ENCODE data around the gene LIPT1.
"Not testable (repeated sequence)": the region's sequence is repeated elsewhere in the genome, so short reads cannot be mapped to it uniquely, and the experiment has no call there.

LIPT1 gene

DNA sequence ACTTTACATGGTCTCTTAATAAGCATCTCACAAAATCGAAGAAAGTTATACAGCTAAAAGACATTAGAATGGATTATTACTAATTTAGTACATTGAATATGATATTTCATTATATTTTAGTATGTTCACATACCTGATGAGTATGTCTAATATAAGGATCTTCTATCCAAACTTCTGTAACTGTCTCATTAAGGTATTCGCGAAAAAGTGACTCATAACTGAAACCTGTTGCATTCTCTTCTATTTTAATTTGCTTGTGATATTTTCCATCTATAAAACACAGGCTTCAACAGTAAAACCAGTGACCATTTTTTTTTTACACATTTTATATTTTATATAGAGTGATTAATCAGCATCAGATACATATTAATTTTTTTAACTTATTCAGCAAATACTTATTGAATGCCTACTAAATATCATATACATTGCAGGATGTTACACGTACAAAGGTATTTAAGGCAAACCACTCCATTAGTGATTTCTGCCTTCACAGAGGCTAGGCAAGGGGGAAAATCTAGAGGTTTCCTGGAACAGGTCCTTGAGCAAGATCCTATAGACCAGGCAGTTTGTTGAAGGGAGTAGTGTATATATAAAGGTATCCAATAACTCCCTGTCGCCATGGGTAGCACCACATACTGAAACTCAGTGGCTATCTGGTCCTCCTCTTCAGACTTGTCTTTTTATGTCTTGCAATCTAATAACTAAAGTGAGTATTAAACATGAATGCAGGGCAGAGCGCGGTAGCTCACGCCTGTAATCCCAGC, 16.8 kb downstream of the LIPT1 start:
- in situ Hi-C loops (cut with HindIII; ENCODE audit: low sequenced_read_pairs), result no loop called here

DNA sequence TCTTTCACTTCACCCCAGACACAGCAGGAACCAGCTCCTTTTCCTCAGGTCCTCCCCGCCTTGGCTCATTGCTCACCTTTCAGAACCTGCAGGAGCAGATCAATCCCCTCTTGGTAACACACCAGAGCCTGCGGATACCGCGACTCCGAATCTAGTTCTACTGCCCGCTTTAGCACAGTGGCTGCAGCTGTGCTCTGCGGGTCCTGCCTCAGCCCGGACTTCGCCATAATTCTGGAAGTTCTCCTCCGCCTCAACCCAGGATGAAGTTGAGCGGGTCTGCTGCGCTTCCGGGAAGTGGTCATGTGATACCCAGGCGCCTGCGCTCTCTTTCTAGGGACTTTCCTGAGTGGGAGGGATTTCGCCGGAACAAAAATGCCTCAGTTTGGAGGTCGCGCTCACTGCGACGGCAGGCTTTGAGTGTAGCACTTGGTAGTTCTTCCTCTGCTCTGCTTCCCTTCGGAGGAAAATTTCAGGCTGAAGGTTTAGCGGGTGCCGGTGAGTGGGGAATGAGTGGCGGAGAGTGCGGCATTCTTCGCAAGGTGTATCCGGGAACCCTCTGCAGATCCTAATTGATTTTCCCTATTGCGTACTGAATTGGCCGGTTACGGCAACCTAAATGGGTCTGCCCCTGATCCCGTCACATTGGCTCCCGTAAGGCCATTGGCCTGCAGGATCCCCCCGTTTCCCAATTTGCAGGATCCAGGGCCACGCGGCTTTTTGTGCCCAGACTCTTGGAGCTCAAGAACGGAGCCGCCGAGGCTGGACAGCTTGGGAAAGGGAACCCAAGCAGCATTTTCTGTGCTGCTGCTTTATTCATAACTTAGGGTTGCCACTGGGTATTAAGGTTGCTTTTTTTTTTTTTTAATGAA, 26.2 kb downstream of the LIPT1 start, which contains the start of the genes MITD1 and MRPL30:
MITD1 (minus strand) TSS at position 304 of the 869 bp plus-strand sequence; CDS start at position 227, 77 bp downstream.
MRPL30 (plus strand) TSS at position 430 of the 869 bp plus-strand sequence. CDS start 5,020 bp downstream, outside the sequence.
- in situ Hi-C loops (cut with HindIII; ENCODE audit: low sequenced_read_pairs), result no loop called here

- in situ Hi-C loops (cut with HindIII; ENCODE audit: low sequenced_read_pairs), result no loop called here
Measured at GRCh38 chr2:99181624-99182000, 26.8 kb downstream of the LIPT1 start.

- in situ Hi-C loops (cut with HindIII; ENCODE audit: low sequenced_read_pairs), result no loop called here
Measured at GRCh38 chr2:99183025-99183424, 28.3 kb downstream of the LIPT1 start.

DNA sequence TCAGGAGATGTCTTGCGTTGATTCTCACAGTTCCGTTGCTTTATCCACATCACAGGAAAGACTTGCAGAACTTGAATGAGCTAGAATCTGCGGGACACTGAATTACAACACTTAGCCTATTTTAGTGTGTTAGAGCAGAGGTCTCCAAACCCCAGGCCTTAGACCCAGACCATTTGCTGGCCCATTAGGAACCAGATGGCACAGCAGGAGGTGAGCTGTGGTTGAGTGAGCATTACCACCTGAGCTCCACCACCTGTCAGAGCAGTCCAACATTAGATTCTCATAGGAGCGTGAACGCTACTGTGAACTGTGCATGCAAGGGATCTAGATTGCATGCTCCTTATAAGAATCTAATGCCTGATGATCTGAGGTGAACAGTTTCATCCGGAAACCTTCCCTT, 30.0 kb downstream of the LIPT1 start:
- in situ Hi-C loops (cut with HindIII; ENCODE audit: low sequenced_read_pairs), result no loop called here

- in situ Hi-C loops (cut with HindIII; ENCODE audit: low sequenced_read_pairs), result no loop called here
Measured at GRCh38 chr2:99187011-99187410, 32.2 kb downstream of the LIPT1 start.

DNA sequence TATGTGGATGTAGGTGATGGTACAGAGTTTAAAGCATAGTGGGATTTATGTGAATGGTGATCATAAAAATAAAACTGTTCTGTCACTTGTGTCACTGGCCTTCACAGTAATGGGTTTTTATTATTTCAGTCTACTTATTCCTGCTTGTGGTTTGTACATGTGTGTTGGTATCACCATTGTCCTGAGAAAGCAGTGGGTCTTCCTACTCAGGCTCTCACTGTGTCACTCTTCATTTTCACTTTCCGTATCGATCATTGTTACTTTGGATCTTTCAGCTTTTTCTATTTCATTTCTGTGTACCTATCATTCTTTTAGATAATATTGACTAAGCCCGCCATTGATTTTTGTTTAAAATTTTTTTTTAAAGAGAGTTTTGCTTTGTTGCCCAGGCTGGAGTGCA, 33.6 kb downstream of the LIPT1 start:
- in situ Hi-C loops (cut with HindIII; ENCODE audit: low sequenced_read_pairs), result no loop called here

DNA sequence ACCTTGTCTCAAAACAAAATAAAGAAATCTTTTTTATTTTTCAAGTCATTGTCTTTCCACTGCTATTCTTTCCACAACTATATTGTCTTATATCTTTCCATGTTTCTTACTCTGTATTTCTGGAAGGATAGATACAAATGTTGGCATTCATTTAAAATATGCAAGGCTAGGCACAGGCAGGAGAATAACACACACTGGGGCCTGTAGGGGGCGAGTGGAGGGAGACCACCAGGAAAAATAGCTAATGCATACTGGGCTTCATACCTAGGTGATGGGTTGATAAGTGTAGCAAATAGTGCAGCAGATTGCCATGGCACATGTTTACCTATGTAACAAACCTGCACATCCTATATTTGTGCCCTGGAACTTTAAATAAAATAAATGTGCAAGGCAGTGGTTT, 35.8 kb downstream of the LIPT1 start:
- in situ Hi-C loops (cut with HindIII; ENCODE audit: low sequenced_read_pairs), result no loop called here

GRCh38 chr2:99192364-99192763, 37.6 kb downstream of the LIPT1 start:
- in situ Hi-C loops (cut with HindIII; ENCODE audit: low sequenced_read_pairs), result not testable (repeated sequence)

- in situ Hi-C loops (cut with HindIII; ENCODE audit: low sequenced_read_pairs), result no loop called here
Measured at GRCh38 chr2:99198103-99198841, 43.5 kb downstream of the LIPT1 start.

GRCh38 chr2:99200076-99200800, 45.5 kb downstream of the LIPT1 start:
- in situ Hi-C loops (cut with HindIII; ENCODE audit: low sequenced_read_pairs), result no loop called here

DNA sequence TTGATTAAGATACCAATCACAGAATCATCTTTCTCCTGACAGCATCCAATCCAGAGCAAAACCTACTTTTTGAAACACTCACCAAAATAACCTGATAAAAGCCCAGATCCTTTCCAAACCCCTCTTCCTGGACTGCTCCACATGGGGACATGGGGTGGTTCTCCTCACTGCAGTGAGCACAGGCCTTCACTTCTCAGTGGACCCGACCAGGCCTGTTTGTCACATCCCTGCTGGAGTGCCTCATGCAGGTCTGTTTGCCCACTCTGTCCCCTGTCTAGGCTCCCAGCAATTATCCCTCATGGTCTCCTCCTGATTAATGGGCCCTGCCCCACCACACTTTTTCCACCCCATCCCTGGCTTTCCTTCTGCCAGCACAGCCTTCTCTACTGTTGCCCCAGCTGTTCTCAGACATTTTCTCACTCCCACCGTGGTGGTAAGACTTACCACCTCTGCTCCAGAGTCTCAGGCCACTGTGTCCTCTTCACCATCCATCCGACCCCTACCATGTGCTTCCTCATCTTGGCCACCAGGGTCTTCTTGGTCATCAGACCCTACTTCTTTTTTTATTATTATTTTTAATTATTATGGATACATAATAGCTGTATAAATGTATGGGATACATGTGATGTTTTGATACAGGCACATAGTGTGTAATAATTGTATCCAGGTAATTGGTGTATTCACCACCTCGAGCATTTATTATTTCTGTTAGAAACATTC, 47.4 kb downstream of the LIPT1 start:
- in situ Hi-C loops (cut with HindIII; ENCODE audit: low sequenced_read_pairs), result no loop called here

DNA sequence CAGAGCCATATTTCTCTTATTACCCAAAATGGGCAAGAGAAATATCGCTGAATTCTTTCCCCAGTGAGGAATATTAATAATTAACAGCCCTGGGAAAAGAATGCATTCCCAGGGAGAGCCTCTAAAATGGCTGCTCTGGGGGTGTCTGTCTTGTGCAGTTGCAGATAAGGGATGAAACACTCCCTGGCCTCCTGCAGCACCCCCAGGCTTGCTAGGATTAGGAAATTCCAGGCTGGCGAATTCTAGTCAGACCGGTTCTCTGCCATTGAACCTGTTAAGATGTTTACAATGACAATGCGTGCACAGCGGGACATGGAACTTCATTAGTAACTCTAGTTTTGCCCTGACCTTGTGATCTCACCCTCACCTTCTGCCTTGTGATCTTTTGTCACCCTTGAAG, 50.7 kb downstream of the LIPT1 start:
- in situ Hi-C loops (cut with HindIII; ENCODE audit: low sequenced_read_pairs), result no loop called here
